Motor neuron (in vitro differentiated cells): Measurements from ENCODE around the gene ITGB4. TPM values are rescaled to one million over a fixed set of nuclear protein-coding genes. Genes with fewer than 3 reads are reported as not detected.
A peak's percentile ranks its signal among the peaks of the same experiment; 100 is the strongest.

Experiments used
- ATAC-seq, 8 experiments: fragments of 200-7000 bp; cut with Tn5 transposase; replicated peaks in 6 of 8; 2 replicates each; pipeline ENCODE4 v1.8.0; 2021; ENCODE audit warnings: mild to moderate bottlenecking in 8 of 8, moderate library complexity in 8 of 8
- H3K27ac ChIP-seq, 2 donors: fragments of 250-450 bp; sonication (Bioruptor Pico); 2 replicates each; pipeline ENCODE4 v1.9.0; 2021; ENCODE audit warnings: antibody characterized with exemption in 2 of 2, mild to moderate bottlenecking in 2 of 2, moderate library complexity in 1 of 2
- H3K4me1 ChIP-seq, 2 donors: fragments of 250-450 bp; sonication (Bioruptor Pico); replicated peaks in 1 of 2; 2 replicates each; pipeline ENCODE4 v1.6.1; 2021; ENCODE audit warnings: antibody characterized with exemption in 2 of 2, mild to moderate bottlenecking in 2 of 2, moderate library complexity in 1 of 2
- H3K4me3 ChIP-seq, 5 donors: fragments of 250-450 bp; sonication (Bioruptor Pico); 2 replicates each; pipeline ENCODE4 v1.9.0; 2021; ENCODE audit warnings: antibody characterized with exemption in 5 of 5, mild to moderate bottlenecking in 5 of 5, moderate library complexity in 4 of 5
- WGBS, 10 experiments: fragments of 450-650 bp; shearing (Covaris generic); methylation state at CpG; one replicate each; pipeline ENCODE4 v1.0.0; 2022; 5-methylcytosine and 5-hydroxymethylcytosine counted together
- in situ Hi-C, 9 experiments: fragments of 400-800 bp; cut with MboI; loops; one replicate each; pipeline ENCODE4 v1.15.0; 2021; ENCODE audit warnings: low sequenced_read_pairs in 9 of 9, low pct_unique_long_range_greater_than_20kb in 2 of 9; ENCODE audit not compliant: unreplicated experiment in 9 of 9
- total RNA-seq, 8 experiments: library from RNA; unstranded; fragments of 300-600 nt; gene quantifications; 2 replicates each; pipeline versions ENCODE4 v1.2.3 to v1.2.4, GENCODE V29; 2022

The ITGB4 gene
- total RNA-seq, 8 experiments from 2014 or later: 0.46 to 40.8 (median 2.0) TPM

DNA sequence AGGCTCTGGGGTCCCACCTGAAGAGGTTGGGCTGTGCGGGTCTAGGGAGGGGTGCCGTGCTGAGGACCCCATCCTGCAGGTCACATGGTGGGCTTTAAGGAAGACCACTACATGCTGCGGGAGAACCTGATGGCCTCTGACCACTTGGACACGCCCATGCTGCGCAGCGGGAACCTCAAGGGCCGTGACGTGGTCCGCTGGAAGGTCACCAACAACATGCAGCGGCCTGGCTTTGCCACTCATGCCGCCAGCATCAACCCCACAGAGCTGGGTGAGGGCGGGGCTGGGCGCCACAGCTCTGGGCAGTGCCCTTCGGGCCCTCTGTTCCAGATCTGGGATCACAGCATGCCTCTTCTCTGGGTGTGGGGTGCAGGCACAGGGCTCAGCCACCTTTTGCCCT lies 18.5 kb downstream of the ITGB4 start:
- in situ Hi-C loops: loop anchor here in 1 of 9 experiments (10.0 kb wide), 1 partner anchor 65 kb away; no protein-coding TSS in a partner anchor
- Histone ChIP-seq H3K4me3 (no peak overlapping the region), H3K4me1 (peaks cover 12 to 13% of the 10 kb centered on the region in 2 donors), H3K27ac (no peak overlapping the region)
- no peak for ATAC-seq
- WGBS, 10 experiments: 60 to 100% (median 91%) methylated on average over 1 to 3 of the region's 14 CpGs; no CpG with 5 or more reads in 6 of the 10 experiments

GRCh38 chr17:75740215-75740614 lies 19.0 kb downstream of the ITGB4 start:
- peaks cover 12 to 13% of the 10 kb centered on the region in 2 donors for H3K4me1 ChIP-seq
- in situ Hi-C loops: loop anchor here in 1 of 9 experiments (10.0 kb wide), 1 partner anchor 65 kb away; no protein-coding TSS in a partner anchor
- no peak for ATAC-seq
- 70 to 97% methylated on average over 5 to 7 of the region's 17 CpGs; no CpG with 5 or more reads in 8 of the 10 experiments for WGBS, 10 experiments
- no peak overlapping the region for H3K27ac ChIP-seq
- no peak overlapping the region for H3K4me3 ChIP-seq

- Histone ChIP-seq H3K4me3 (no peak overlapping the region), H3K27ac (no peak overlapping the region), H3K4me1 (peaks cover 12 to 13% of the 10 kb centered on the region in 2 donors)
- in situ Hi-C loops: loop anchor here in 1 of 9 experiments (10.0 kb wide), 1 partner anchor 66 kb away; no protein-coding TSS in a partner anchor
- 73 to 80% methylated on average over 3 to 6 of the region's 17 CpGs; no CpG with 5 or more reads in 8 of the 10 experiments for WGBS, 10 experiments
- no peak for ATAC-seq
Observed at GRCh38 chr17:75740631-75741077, 19.4 kb downstream of the ITGB4 start.

GRCh38 chr17:75742337-75742736 lies 21.1 kb downstream of the ITGB4 start:
- 94 to 100% (median 100%) methylated on average over 1 to 3 of the region's 25 CpGs; no CpG with 5 or more reads in 7 of the 10 experiments for WGBS, 10 experiments
- in situ Hi-C loops: loop anchor here in 1 of 9 experiments (10.0 kb wide), 1 partner anchor 68 kb away; no protein-coding TSS in a partner anchor
- Histone ChIP-seq H3K4me3 (no peak overlapping the region), H3K4me1 (peaks cover 12 to 13% of the 10 kb centered on the region in 2 donors), H3K27ac (no peak overlapping the region)
- ATAC-seq: no peak

GRCh38 chr17:75743625-75744206 lies 22.5 kb downstream of the ITGB4 start:
- no peak overlapping the region for H3K4me3 ChIP-seq
- in situ Hi-C loops: loop anchor here in 1 of 9 experiments (10.0 kb wide), 1 partner anchor 69 kb away; no protein-coding TSS in a partner anchor
- H3K27ac ChIP-seq: no peak overlapping the region
- 73 to 100% (median 95%) methylated on average over 1 to 6 of the region's 25 CpGs; no CpG with 5 or more reads in 7 of the 10 experiments for whole genome bisulfite sequencing, 10 experiments
- ATAC-seq: no peak
- H3K4me1 ChIP-seq: peaks cover 0 to 1% of the 10 kb centered on the region in 2 donors

DNA sequence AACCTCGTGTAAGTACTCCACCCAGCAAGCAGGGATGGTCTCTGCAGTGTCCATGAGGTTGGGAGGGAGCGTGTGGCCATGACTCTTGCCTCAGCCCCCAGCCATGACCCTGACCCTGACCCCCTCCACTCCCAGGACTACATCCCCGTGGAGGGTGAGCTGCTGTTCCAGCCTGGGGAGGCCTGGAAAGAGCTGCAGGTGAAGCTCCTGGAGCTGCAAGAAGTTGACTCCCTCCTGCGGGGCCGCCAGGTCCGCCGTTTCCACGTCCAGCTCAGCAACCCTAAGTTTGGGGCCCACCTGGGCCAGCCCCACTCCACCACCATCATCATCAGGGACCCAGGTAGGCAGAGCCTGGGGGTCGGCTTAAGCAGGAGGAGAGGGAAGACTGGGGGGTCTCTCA lies 27.4 kb downstream of the ITGB4 start:
- peaks cover 0 to 4% of the 10 kb centered on the region in 2 donors for H3K4me1 ChIP-seq
- no peak for ATAC-seq
- 67 to 86% (median 70%) methylated on average over 1 to 3 of the region's 9 CpGs; no CpG with 5 or more reads in 5 of the 10 experiments for WGBS, 10 experiments
- H3K27ac ChIP-seq: no peak overlapping the region
- in situ Hi-C loops: loop anchor here in 3 of 9 experiments (5.0 to 10.0 kb wide), 2 partner anchors 74 to 76 kb away; no protein-coding TSS in a partner anchor
- no peak overlapping the region for H3K4me3 ChIP-seq

- Histone ChIP-seq H3K4me1 (peaks cover 0 to 5% of the 10 kb centered on the region in 2 donors), H3K27ac (no peak overlapping the region), H3K4me3 (no peak overlapping the region)
- peak; percentile 46 to 75 (median 62) for ATAC-seq
- WGBS, 10 experiments: 0 to 40% (median 12%) methylated on average over 1 to 5 of the region's 20 CpGs; no CpG with 5 or more reads in 6 of the 10 experiments
- in situ Hi-C loops: loop anchor here in 3 of 9 experiments (5.0 to 10.0 kb wide), 2 partner anchors 75 to 77 kb away; no protein-coding TSS in a partner anchor
Observed at GRCh38 chr17:75749545-75750389, 28.5 kb downstream of the ITGB4 start.

- no peak overlapping the region for H3K4me3 ChIP-seq
- in situ Hi-C loops: no loop called here
- no peak overlapping the region for H3K27ac ChIP-seq
- ATAC-seq: peak in 1 of 8 experiments; percentile 3
- 47 to 95% (median 81%) methylated on average over 2 to 8 of the region's 23 CpGs; no CpG with 5 or more reads in 5 of the 10 experiments for WGBS, 10 experiments
- peaks cover 0 to 13% of the 10 kb centered on the region in 2 donors for H3K4me1 ChIP-seq
Observed at GRCh38 chr17:75750661-75751423, 29.6 kb downstream of the ITGB4 start.

- in situ Hi-C loops: no loop called here
- 50 to 100% (median 80%) methylated on average over 1 to 15 of the region's 24 CpGs; no CpG with 5 or more reads in 1 of the 10 experiments for WGBS, 10 experiments
- Histone ChIP-seq H3K27ac (no peak overlapping the region), H3K4me3 (no peak overlapping the region), H3K4me1 (peaks cover 0 to 13% of the 10 kb centered on the region in 2 donors)
- no peak for ATAC-seq
Observed at GRCh38 chr17:75751676-75752404, 30.6 kb downstream of the ITGB4 start.

GRCh38 chr17:75752405-75752709 lies 31.1 kb downstream of the ITGB4 start:
- no peak overlapping the region for H3K27ac ChIP-seq
- no peak for ATAC-seq
- in situ Hi-C loops: no loop called here
- H3K4me1 ChIP-seq: peaks cover 0 to 13% of the 10 kb centered on the region in 2 donors
- H3K4me3 ChIP-seq: no peak overlapping the region
- WGBS, 10 experiments: 85 to 100% methylated on average over 1 to 6 of the region's 10 CpGs; no CpG with 5 or more reads in 8 of the 10 experiments

DNA sequence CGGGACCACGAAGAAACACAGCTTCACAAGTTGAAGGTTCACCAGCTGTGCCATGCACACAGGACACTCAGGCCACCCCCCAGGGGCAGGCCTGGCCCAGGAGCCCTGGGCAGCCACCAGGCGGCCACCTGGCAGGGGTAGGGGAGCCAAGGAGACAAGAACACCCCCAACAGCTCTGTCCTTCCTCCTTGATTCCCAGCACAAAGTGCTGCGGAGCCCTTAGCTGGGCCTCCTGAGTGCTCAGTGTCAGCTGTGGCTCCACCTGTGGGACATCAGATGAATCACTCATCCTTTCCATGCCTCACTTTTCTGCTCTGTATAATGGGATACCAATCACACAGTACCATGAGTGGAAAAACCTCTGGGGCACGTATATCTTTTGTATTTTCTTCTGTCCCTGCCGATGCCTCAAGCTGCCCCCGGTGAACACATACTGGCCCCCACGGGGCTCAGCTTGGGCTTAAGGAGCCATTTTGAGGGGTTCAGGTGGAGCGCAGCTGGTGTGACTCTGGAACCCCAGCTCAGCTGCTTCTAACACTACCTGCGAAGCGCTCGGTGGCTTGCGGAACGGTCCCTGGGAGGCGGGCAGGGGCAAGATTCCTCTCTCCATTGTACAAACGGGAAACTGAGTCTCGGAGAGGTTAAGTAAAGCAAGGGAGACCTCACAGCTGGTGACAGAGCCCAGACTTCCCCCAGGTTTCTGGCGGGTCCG lies 31.7 kb downstream of the ITGB4 start:
- ATAC-seq: no peak
- Histone ChIP-seq H3K4me3 (no peak overlapping the region), H3K4me1 (peaks cover 0 to 13% of the 10 kb centered on the region in 2 donors), H3K27ac (no peak overlapping the region)
- WGBS, 10 experiments: 83 to 100% (median 92%) methylated on average over 1 to 8 of the region's 19 CpGs; no CpG with 5 or more reads in 4 of the 10 experiments
- in situ Hi-C loops: no loop called here
